Measurements from ENCODE around the gene RHOBTB3. TPM values are rescaled to one million over a fixed set of nuclear protein-coding genes. Genes with fewer than 3 reads are reported as not detected.

The RHOBTB3 gene
- total RNA-seq, 2 donors from 2014 or later: 87.3 to 134 TPM

GRCh38 chr5:95743877-95744276 lies 12.7 kb downstream of the RHOBTB3 start:
- no peak overlapping the region for H3K4me3 ChIP-seq
- no peaks in the 10 kb centered on the region for H3K36me3 ChIP-seq
- no peak for TF ChIP-seq POLR2A (IDR thresholded peaks at IDR 0.05)
- no peak for TF ChIP-seq CTCF (IDR thresholded peaks at IDR 0.05)
- no peak for TF ChIP-seq POLR2AphosphoS5 (IDR thresholded peaks at IDR 0.05)
- no peaks in the 10 kb centered on the region for H3K4me1 ChIP-seq (replicated peaks)
- no peak for DNase-seq (ENCODE audit: low spot score)
- 89% methylated on average over 1 of the region's 1 CpG for WGBS
- no peaks in the 10 kb centered on the region for H3K27me3 ChIP-seq (replicated peaks; ENCODE audit: insufficient read depth)
- H3K9me3 ChIP-seq: no peaks in the 10 kb centered on the region
- intact Hi-C loops (cut with DNase I): no loop called here
- no peak overlapping the region for H3K27ac ChIP-seq

- intact Hi-C loops (cut with DNase I): no loop called here
- Histone ChIP-seq H3K4me1 (replicated peaks) (no peaks in the 10 kb centered on the region), H3K4me3 (no peak overlapping the region), H3K9me3 (no peaks in the 10 kb centered on the region), H3K27ac (no peak overlapping the region), H3K27me3 (replicated peaks; ENCODE audit: insufficient read depth) (no peaks in the 10 kb centered on the region), H3K36me3 (no peaks in the 10 kb centered on the region)
- DNase-seq (ENCODE audit: low spot score): no peak
- TF ChIP-seq POLR2AphosphoS5 (IDR thresholded peaks at IDR 0.05) (no peak), POLR2A (IDR thresholded peaks at IDR 0.05) (no peak), CTCF (IDR thresholded peaks at IDR 0.05) (no peak)
These were observed 15.1 kb downstream of the RHOBTB3 start for GRCh38 chr5:95746194-95746593.

GRCh38 chr5:95746722-95747679 lies 15.9 kb downstream of the RHOBTB3 start:
- H3K9me3 ChIP-seq: no peaks in the 10 kb centered on the region
- TF ChIP-seq POLR2A (IDR thresholded peaks at IDR 0.05): no peak
- TF ChIP-seq POLR2AphosphoS5 (IDR thresholded peaks at IDR 0.05): no peak
- TF ChIP-seq CTCF (IDR thresholded peaks at IDR 0.05): no peak
- H3K4me3 ChIP-seq: no peak overlapping the region
- H3K27ac ChIP-seq: peak overlapping the region; percentile 62 to 74
- no peaks in the 10 kb centered on the region for H3K4me1 ChIP-seq (replicated peaks)
- H3K36me3 ChIP-seq: no peaks in the 10 kb centered on the region
- 91% methylated on average over 8 of the region's 8 CpGs for WGBS
- DNase-seq (ENCODE audit: low spot score): no peak
- H3K27me3 ChIP-seq (replicated peaks; ENCODE audit: insufficient read depth): no peaks in the 10 kb centered on the region
- intact Hi-C loops (cut with DNase I): no loop called here

- WGBS: 46% methylated on average over 2 of the region's 2 CpGs
- TF ChIP-seq CTCF (IDR thresholded peaks at IDR 0.05): no peak
- no peak for TF ChIP-seq POLR2AphosphoS5 (IDR thresholded peaks at IDR 0.05)
- no peak for TF ChIP-seq POLR2A (IDR thresholded peaks at IDR 0.05)
- intact Hi-C loops (cut with DNase I): no loop called here
- peak overlapping the region; percentile 62 to 74 for H3K27ac ChIP-seq
- H3K9me3 ChIP-seq: no peaks in the 10 kb centered on the region
- no peaks in the 10 kb centered on the region for H3K4me1 ChIP-seq (replicated peaks)
- no peak overlapping the region for H3K4me3 ChIP-seq
- H3K27me3 ChIP-seq (replicated peaks; ENCODE audit: insufficient read depth): no peaks in the 10 kb centered on the region
- DNase-seq (ENCODE audit: low spot score): no peak
- peaks cover 0 to 4% of the 10 kb centered on the region in 2 donors for H3K36me3 ChIP-seq
These were observed 17.0 kb downstream of the RHOBTB3 start for GRCh38 chr5:95748133-95748532.

- Histone ChIP-seq H3K9me3 (no peaks in the 10 kb centered on the region), H3K4me3 (no peak overlapping the region), H3K27me3 (replicated peaks; ENCODE audit: insufficient read depth) (no peaks in the 10 kb centered on the region), H3K36me3 (peaks cover 0 to 4% of the 10 kb centered on the region in 2 donors), H3K27ac (peak overlapping the region; percentile 17 to 82), H3K4me1 (replicated peaks) (peaks cover 9% of the 10 kb centered on the region)
- DNase-seq (ENCODE audit: low spot score): no peak
- intact Hi-C loops (cut with DNase I): no loop called here
- TF ChIP-seq POLR2A (IDR thresholded peaks at IDR 0.05): no peak
- no peak for TF ChIP-seq POLR2AphosphoS5 (IDR thresholded peaks at IDR 0.05)
- TF ChIP-seq CTCF (IDR thresholded peaks at IDR 0.05): no peak
- 55% methylated on average over 2 of the region's 2 CpGs for WGBS
These were observed 23.4 kb downstream of the RHOBTB3 start for GRCh38 chr5:95754545-95754944.

Measured in prostate gland (tissue), 2 donors.